Caco-2 (cell line): Measurements from ENCODE around the gene CREB5. TPM values are rescaled to one million over a fixed set of nuclear protein-coding genes. Genes with fewer than 3 reads are reported as not detected.

Experiments used
- BruUV-seq: library from RNA; stranded (reverse); fragments of 400-500 nt; replicated peaks from 2 replicates; lab custom pipeline; 2021; lab: Mats Ljungman, UMichigan
- CTCF ChIA-PET: fragments of 300-600 bp; sonication (Branson Sonifier 250); formaldehyde crosslinking; loops from one replicate; lab custom pipeline; 2022; ENCODE audit warnings: antibody characterized with exemption; lab: Charles Lee
- POLR2A ChIA-PET: fragments of 300-600 bp; sonication (Branson Sonifier 250); formaldehyde crosslinking; loops from one replicate; lab custom pipeline; 2022; ENCODE audit warnings: antibody characterized with exemption; lab: Charles Lee
- DNase-seq, 2 experiments: peaks; one replicate each; pipeline versions ENCODE4 v3.0.0 to v3.0.0-alpha.2; 2020 to 2022
- H3K27me3 ChIP-seq: replicated peaks from 2 replicates; pipeline ENCODE4 v1.6.0; 2011; ENCODE audit warnings: low read length; ENCODE audit not compliant: control insufficient read depth, insufficient read depth
- H3K36me3 ChIP-seq: 2 replicates; pipeline ENCODE4 v1.5.1; 2011; ENCODE audit warnings: low read length; ENCODE audit not compliant: control insufficient read depth, insufficient read depth
- H3K4me1 ChIP-seq: fragments of 250-450 bp; sonication (Bioruptor Pico); 2 replicates; pipeline ENCODE4 v1.5.1; 2020; ENCODE audit warnings: mild to moderate bottlenecking
- H3K4me3 ChIP-seq: 2 replicates; pipeline ENCODE4 v1.5.1; 2011; ENCODE audit warnings: low read depth, mild to moderate bottlenecking, control low read depth, low read length
- H3K9me3 ChIP-seq: fragments of 250-450 bp; sonication (Bioruptor Pico); 2 replicates; pipeline ENCODE4 v1.5.1; 2020; ENCODE audit warnings: mild to moderate bottlenecking, moderate library complexity
- H3K27ac Mint-ChIP-seq: one replicate; pipeline ENCODE4 v1.8.0; 2022; ENCODE audit warnings: mixed read lengths; ENCODE audit not compliant: unreplicated experiment
- H3K27me3 Mint-ChIP-seq: one replicate; pipeline ENCODE4 v1.8.0; 2022; ENCODE audit warnings: mixed read lengths; ENCODE audit not compliant: insufficient read depth, unreplicated experiment
- H3K36me3 Mint-ChIP-seq: one replicate; pipeline ENCODE4 v1.8.0; 2022; ENCODE audit warnings: mild to moderate bottlenecking, mixed read lengths; ENCODE audit not compliant: insufficient read depth, unreplicated experiment
- H3K4me1 Mint-ChIP-seq: one replicate; pipeline ENCODE4 v1.8.0; 2022; ENCODE audit warnings: low read depth, mixed read lengths; ENCODE audit not compliant: unreplicated experiment
- H3K4me3 Mint-ChIP-seq: one replicate; pipeline ENCODE4 v1.8.0; 2022; ENCODE audit warnings: mild to moderate bottlenecking, moderate library complexity, mixed read lengths; ENCODE audit not compliant: unreplicated experiment
- H3K9me3 Mint-ChIP-seq: one replicate; pipeline ENCODE4 v1.8.0; 2022; ENCODE audit warnings: mixed read lengths; ENCODE audit not compliant: unreplicated experiment
- CTCF ChIP-seq, 2 experiments: fragments of 200-600 bp in 1 of 2; IDR thresholded peaks; 1 replicate in 1 of 2; 2 replicates in 1 of 2; pipeline versions ENCODE4 v1.5.1 to v1.8.0; 2011 to 2022; ENCODE audit warnings: antibody characterized with exemption in 1 of 2, control low read depth in 1 of 2, inconsistent platforms in 1 of 2, low read depth in 1 of 2, low read length in 1 of 2, mild to moderate bottlenecking in 1 of 2, moderate library complexity in 1 of 2; ENCODE audit not compliant: insufficient read depth in 1 of 2, severe bottlenecking in 1 of 2, unreplicated experiment in 1 of 2
- intact Hi-C: fragments of 100-400 bp; cut with micrococcal nuclease; formaldehyde crosslinking; loops from one replicate; pipeline ENCODE4 v1.10.0; 2022; ENCODE audit not compliant: unreplicated experiment
- total RNA-seq: library from RNA; stranded (reverse); gene quantifications from 2 replicates; pipeline ENCODE4 v1.2.3, GENCODE V29; 2022

CREB5 gene
- total RNA-seq, 1 experiment from 2014 or later = 9.1 TPM

GRCh38 chr7:28793381-28794085 is 381.2 kb downstream of the CREB5 start:
- Histone ChIP-seq H3K9me3 (no peaks in the 10 kb centered on the region), H3K4me3 (no peak overlapping the region), H3K36me3 (no peaks in the 10 kb centered on the region), H3K4me1 (no peaks in the 10 kb centered on the region), H3K27me3 (no peaks in the 10 kb centered on the region)
- intact Hi-C loops = no loop called here
- no peak for TF ChIP-seq CTCF (IDR thresholded peaks at IDR 0.05; ENCODE audit: insufficient read depth in 1 of 2, low read depth in 1 of 2, low read length in 1 of 2, severe bottlenecking in 1 of 2, unreplicated experiment in 1 of 2)
- Mint-ChIP-seq H3K36me3 (no peaks in the 10 kb centered on the region), H3K4me1 (no peaks in the 10 kb centered on the region), H3K9me3 (no peaks in the 10 kb centered on the region), H3K27ac (no peak overlapping the region), H3K27me3 (peaks cover 7% of the 10 kb centered on the region), H3K4me3 (no peak overlapping the region)
- ChIA-PET CTCF (no interaction called here), POLR2A (no interaction called here)
- no TSS peak for BruUV-seq
- no peak for DNase-seq

GRCh38 chr7:28798274-28798673 is 386.0 kb downstream of the CREB5 start:
- Mint-ChIP-seq H3K9me3 (no peaks in the 10 kb centered on the region), H3K36me3 (no peaks in the 10 kb centered on the region), H3K4me3 (no peak overlapping the region), H3K27me3 (peaks cover 3% of the 10 kb centered on the region), H3K4me1 (no peaks in the 10 kb centered on the region), H3K27ac (no peak overlapping the region)
- Histone ChIP-seq H3K27me3 (no peaks in the 10 kb centered on the region), H3K4me3 (no peak overlapping the region), H3K9me3 (no peaks in the 10 kb centered on the region), H3K36me3 (no peaks in the 10 kb centered on the region), H3K4me1 (no peaks in the 10 kb centered on the region)
- POLR2A ChIA-PET = no interaction called here
- intact Hi-C loops = no loop called here
- DNase-seq = no peak
- BruUV-seq = no TSS peak
- TF ChIP-seq CTCF (IDR thresholded peaks at IDR 0.05; ENCODE audit: insufficient read depth in 1 of 2, low read depth in 1 of 2, low read length in 1 of 2, severe bottlenecking in 1 of 2, unreplicated experiment in 1 of 2) = no peak
- CTCF ChIA-PET = no interaction called here

GRCh38 chr7:28799619-28800018 is 387.3 kb downstream of the CREB5 start:
- H3K36me3 ChIP-seq = no peaks in the 10 kb centered on the region
- peaks cover 3% of the 10 kb centered on the region for H3K27me3 Mint-ChIP-seq
- DNase-seq = no peak
- no peaks in the 10 kb centered on the region for H3K36me3 Mint-ChIP-seq
- H3K4me3 ChIP-seq = no peak overlapping the region
- H3K9me3 ChIP-seq = no peaks in the 10 kb centered on the region
- no peaks in the 10 kb centered on the region for H3K4me1 ChIP-seq
- no peaks in the 10 kb centered on the region for H3K27me3 ChIP-seq
- POLR2A ChIA-PET = no interaction called here
- no peak for TF ChIP-seq CTCF (IDR thresholded peaks at IDR 0.05; ENCODE audit: insufficient read depth in 1 of 2, low read depth in 1 of 2, low read length in 1 of 2, severe bottlenecking in 1 of 2, unreplicated experiment in 1 of 2)
- H3K9me3 Mint-ChIP-seq = no peaks in the 10 kb centered on the region
- intact Hi-C loops = no loop called here
- no peak overlapping the region for H3K4me3 Mint-ChIP-seq
- H3K27ac Mint-ChIP-seq = no peak overlapping the region
- H3K4me1 Mint-ChIP-seq = no peaks in the 10 kb centered on the region
- CTCF ChIA-PET = no interaction called here
- no TSS peak for BruUV-seq
